Tibial nerve (tissue), 4 donors: ENCODE results near the gene SHPK. TPM values are rescaled to one million over a fixed set of nuclear protein-coding genes. Genes with fewer than 3 reads are reported as not detected.

Experiments
- DNase-seq, 2 donors: peaks; one replicate each; pipeline ENCODE4 v3.0.0-alpha.2; 2019; ENCODE audit warnings: low spot score in 2 of 2
- H3K27ac ChIP-seq, 4 donors: fragments of 200-600 bp; sonication (generic) in 3 of 4; one replicate each; pipeline ENCODE4 v1.5.1; 2017 to 2019; ENCODE audit warnings: mild to moderate bottlenecking in 1 of 4
- H3K27me3 ChIP-seq, 2 donors: fragments of 200-600 bp; sonication (generic) in 1 of 2; one replicate each; pipeline versions ENCODE4 v1.5.1 to v1.6.0; 2017 to 2019
- H3K36me3 ChIP-seq, 3 donors: fragments of 200-600 bp; sonication (generic); one replicate each; pipeline ENCODE4 v1.5.1; 2018 to 2019
- H3K4me1 ChIP-seq, 4 donors: fragments of 200-600 bp; sonication (generic) in 3 of 4; one replicate each; pipeline ENCODE4 v1.5.1; 2017 to 2019
- H3K4me3 ChIP-seq, 4 donors: fragments of 200-600 bp; sonication (generic) in 3 of 4; one replicate each; pipeline ENCODE4 v1.5.1; 2017 to 2019; ENCODE audit warnings: mild to moderate bottlenecking in 1 of 4, moderate library complexity in 1 of 4
- H3K9me3 ChIP-seq, 4 donors: fragments of 200-600 bp; sonication (generic) in 3 of 4; one replicate each; pipeline ENCODE4 v1.5.1; 2017 to 2019
- EP300 ChIP-seq, 2 donors: sonication (generic); formaldehyde crosslinking; IDR thresholded peaks; one replicate each; pipeline ENCODE4 v1.6.1; 2017; ENCODE audit warnings: antibody characterized with exemption in 2 of 2, mild to moderate bottlenecking in 1 of 2
- POLR2A ChIP-seq, 2 donors: fragments of 450-650 bp; IDR thresholded peaks; one replicate each; pipeline ENCODE4 v1.6.1; 2017; ENCODE audit warnings: antibody characterized with exemption in 2 of 2, mild to moderate bottlenecking in 2 of 2, moderate library complexity in 2 of 2
- WGBS, 2 donors: methylation state at CpG; one replicate each; pipeline ENCODE4 v1.1.5; 2018; 5-methylcytosine and 5-hydroxymethylcytosine counted together
- total RNA-seq, 4 donors: library from RNA; depleted of rRNA; stranded (reverse); fragments of >200 nt; gene quantifications; one replicate each; pipeline ENCODE4 v1.1.0, GENCODE V29; 2016
- TF ChIP-seq, protein P1 (sequence below), 5 experiments: fragments of 200-600 bp in 3 of 5; fragments of 450-650 bp in 2 of 5; sonication (generic) in 3 of 5; IDR thresholded peaks; one replicate each; pipeline ENCODE4 v1.5.1; 2016 to 2019; ENCODE audit warnings: antibody characterized with exemption in 5 of 5, mild to moderate bottlenecking in 3 of 5, moderate library complexity in 2 of 5

Gene SHPK
- total RNA-seq, 4 donors from 2014 or later: 17.5 to 29.6 (median 22.5) TPM

DNA sequence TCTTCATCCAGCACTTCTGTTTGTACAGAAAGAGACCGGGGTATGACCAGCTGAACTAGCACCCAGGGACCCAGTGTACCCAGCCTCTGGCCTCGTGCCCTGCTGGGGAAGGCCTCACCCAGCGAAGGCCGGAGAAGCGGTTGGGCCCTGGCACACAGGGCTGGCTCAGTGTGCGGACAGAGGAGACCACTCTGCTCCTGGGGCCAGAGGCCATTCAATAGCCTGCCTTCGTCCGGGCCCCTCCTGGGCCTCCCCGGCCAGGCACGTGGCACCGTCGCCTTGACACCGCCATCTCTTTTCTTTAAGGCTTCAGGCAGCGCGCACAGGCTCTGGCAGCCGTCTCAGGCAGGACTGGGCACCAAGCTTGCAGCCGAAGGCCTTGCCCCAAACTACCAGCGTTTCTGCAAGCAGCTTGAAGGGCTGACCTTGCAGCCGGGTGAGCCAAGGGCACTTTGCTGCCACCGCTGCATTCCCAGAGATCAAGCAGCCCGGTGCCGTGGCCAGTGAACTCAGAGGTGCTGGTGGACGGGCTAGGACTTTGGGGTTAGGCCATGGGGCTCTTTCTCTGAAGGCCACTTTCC lies 24.4 kb upstream of the SHPK start:
- 44 to 56% methylated on average over 14 to 20 of the region's 23 CpGs for WGBS, 2 donors
- Histone ChIP-seq H3K27me3 (no peaks in the 10 kb centered on the region), H3K4me1 (peaks cover 4 to 81% (median 26%) of the 10 kb centered on the region in 4 donors), H3K9me3 (no peaks in the 10 kb centered on the region), H3K4me3 (no peak overlapping the region), H3K36me3 (peaks cover 0 to 54% (median 0%) of the 10 kb centered on the region in 3 donors), H3K27ac (peak overlapping the region; percentile 54 to 99 (median 82))
- no peak for TF ChIP-seq POLR2A (IDR thresholded peaks at IDR 0.05)
- no peak for TF ChIP-seq EP300 (IDR thresholded peaks at IDR 0.05)
- TF ChIP-seq, protein P1, sequence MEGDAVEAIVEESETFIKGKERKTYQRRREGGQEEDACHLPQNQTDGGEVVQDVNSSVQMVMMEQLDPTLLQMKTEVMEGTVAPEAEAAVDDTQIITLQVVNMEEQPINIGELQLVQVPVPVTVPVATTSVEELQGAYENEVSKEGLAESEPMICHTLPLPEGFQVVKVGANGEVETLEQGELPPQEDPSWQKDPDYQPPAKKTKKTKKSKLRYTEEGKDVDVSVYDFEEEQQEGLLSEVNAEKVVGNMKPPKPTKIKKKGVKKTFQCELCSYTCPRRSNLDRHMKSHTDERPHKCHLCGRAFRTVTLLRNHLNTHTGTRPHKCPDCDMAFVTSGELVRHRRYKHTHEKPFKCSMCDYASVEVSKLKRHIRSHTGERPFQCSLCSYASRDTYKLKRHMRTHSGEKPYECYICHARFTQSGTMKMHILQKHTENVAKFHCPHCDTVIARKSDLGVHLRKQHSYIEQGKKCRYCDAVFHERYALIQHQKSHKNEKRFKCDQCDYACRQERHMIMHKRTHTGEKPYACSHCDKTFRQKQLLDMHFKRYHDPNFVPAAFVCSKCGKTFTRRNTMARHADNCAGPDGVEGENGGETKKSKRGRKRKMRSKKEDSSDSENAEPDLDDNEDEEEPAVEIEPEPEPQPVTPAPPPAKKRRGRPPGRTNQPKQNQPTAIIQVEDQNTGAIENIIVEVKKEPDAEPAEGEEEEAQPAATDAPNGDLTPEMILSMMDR (IDR thresholded peaks at IDR 0.05): no peak
- no peak for DNase-seq

DNA sequence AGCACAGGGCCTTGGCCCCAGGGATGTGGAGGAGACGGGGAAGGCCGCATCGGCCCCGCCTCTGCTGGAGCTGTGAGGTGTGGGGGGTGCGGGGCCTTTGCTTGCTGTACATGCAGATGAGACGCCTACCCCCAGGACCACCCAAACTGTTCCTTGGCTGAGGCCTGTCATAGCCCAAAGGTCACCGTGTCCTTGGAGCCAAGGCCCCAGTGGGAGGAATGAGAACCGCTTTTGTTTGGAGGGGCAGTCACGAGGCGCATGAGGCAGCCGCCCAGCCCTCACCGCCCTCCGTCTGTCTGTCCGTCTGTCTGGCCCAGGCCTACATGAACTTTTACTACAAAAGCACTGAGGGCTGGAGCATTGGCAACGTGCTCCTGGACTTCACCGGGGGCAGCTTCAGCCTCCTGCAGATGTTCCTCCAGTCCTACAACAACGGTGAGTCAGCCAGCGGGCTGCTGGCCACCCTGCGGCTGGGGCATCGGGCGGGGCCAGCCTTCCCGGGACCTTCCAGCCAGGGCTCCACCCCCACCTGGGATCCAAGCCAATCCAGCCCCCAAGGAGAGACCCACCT lies 23.6 kb upstream of the SHPK start:
- H3K4me3 ChIP-seq: no peak overlapping the region
- H3K27me3 ChIP-seq: no peaks in the 10 kb centered on the region
- peak overlapping the region; percentile 54 to 99 (median 82) for H3K27ac ChIP-seq
- DNase-seq: peak; percentile 71 to 74
- peaks cover 0 to 50% (median 0%) of the 10 kb centered on the region in 3 donors for H3K36me3 ChIP-seq
- H3K4me1 ChIP-seq: peaks cover 4 to 81% (median 26%) of the 10 kb centered on the region in 4 donors
- WGBS, 2 donors: 11 to 17% methylated on average over 12 to 19 of the region's 22 CpGs
- no peaks in the 10 kb centered on the region for H3K9me3 ChIP-seq
- TF ChIP-seq POLR2A (IDR thresholded peaks at IDR 0.05) (peak in 1 of 2 donors; percentile 34), EP300 (IDR thresholded peaks at IDR 0.05) (peak in 1 of 2 donors; percentile 95)
- TF ChIP-seq, protein P1 (IDR thresholded peaks at IDR 0.05): peak in 4 of 5 experiments; percentile 5 to 66 (median 36)

DNA sequence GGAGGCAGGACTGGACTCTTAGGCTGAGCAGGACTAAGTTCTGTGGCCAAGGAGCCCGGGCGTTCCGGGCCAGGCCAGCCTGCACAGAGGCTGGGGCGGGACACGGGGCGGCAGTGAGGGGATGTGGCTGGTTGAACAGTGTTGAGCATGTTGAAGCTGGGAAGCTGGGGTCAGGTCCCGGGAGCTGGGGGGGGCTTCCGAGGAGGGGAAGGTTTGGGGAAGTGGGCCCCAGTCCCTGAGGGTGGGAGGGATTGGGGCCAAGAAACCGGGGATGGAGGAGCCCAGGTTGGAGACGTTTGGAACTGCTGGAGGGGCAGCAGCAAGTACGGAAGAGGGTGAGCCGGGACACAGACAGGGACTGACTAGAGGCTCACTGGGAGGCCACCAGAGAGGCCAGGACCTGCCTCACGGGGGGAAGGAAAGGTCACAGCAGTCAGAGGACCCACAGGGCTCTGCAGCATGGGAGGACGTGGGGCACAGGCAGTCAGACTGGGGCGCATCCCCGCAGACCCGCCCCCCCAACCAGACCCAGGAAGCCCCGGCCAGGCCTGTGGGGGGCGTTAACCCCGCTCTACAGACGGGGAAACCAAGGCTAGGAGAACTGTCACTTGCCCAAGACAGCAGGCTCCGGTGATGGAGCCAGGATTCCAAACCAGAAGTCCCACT lies 22.9 kb upstream of the SHPK start:
- 33 to 34% methylated on average over 14 to 15 of the region's 22 CpGs for WGBS, 2 donors
- Histone ChIP-seq H3K36me3 (peaks cover 0 to 43% (median 0%) of the 10 kb centered on the region in 3 donors), H3K27ac (peak overlapping the region; percentile 54 to 99 (median 82)), H3K27me3 (no peaks in the 10 kb centered on the region), H3K4me1 (peaks cover 4 to 73% (median 26%) of the 10 kb centered on the region in 4 donors), H3K4me3 (no peak overlapping the region), H3K9me3 (no peaks in the 10 kb centered on the region)
- no peak for TF ChIP-seq EP300 (IDR thresholded peaks at IDR 0.05)
- TF ChIP-seq POLR2A (IDR thresholded peaks at IDR 0.05): no peak
- TF ChIP-seq, protein P1 (IDR thresholded peaks at IDR 0.05): peak in 1 of 5 experiments; percentile 2
- no peak for DNase-seq

DNA sequence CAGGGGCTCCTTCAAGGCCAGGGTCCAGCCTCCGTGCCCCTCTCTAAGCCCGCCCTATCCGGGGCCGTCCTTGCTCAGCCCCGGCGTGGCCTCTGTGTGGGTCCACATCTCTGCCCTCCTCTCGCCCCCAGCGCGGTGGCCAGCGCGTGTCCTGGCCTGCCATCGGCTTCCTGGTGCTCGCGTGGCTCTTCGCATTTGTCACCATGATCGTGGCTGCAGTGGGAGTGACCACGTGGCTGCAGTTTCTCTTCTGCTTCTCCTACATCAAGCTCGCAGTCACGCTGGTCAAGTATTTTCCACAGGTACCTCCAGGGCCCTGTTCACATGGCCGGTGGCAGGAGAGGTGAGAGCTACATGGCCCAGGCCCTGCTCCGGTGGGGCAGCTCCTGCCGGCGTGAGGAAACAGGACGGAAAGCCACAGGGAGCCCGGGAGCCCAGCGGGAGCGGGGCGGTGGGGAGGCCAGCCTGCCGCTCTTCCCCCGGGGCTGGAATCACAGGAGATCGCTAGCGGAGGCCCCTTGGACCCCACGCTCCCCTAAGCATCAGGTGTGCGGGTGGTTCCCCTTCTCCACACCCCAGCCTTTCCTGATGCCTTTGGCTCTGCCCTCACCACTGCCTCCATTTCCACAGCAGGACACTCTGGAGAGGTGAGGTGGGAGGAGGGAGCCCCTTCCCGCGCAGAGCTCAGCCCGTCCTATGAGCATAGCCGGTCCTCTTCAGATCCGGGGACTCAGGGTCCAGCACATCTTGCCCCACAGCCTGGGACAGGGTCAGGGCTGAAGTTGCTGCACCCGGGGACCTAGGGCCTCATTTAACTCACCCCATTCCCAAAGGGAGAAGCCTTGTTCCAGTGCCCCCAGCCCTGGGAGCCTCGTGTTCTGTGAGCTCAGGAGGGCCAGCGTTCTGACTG lies 22.1 kb upstream of the SHPK start:
- TF ChIP-seq EP300 (IDR thresholded peaks at IDR 0.05) (peak in 1 of 2 donors; percentile 12), POLR2A (IDR thresholded peaks at IDR 0.05) (no peak)
- H3K4me1 ChIP-seq: peaks cover 4 to 68% (median 26%) of the 10 kb centered on the region in 4 donors
- 83 to 85% methylated on average over 36 to 41 of the region's 42 CpGs for WGBS, 2 donors
- no peak for DNase-seq
- peak overlapping the region; percentile 54 to 99 (median 82) for H3K27ac ChIP-seq
- H3K27me3 ChIP-seq: no peaks in the 10 kb centered on the region
- no peaks in the 10 kb centered on the region for H3K9me3 ChIP-seq
- H3K4me3 ChIP-seq: no peak overlapping the region
- peaks cover 0 to 35% (median 0%) of the 10 kb centered on the region in 3 donors for H3K36me3 ChIP-seq

DNA sequence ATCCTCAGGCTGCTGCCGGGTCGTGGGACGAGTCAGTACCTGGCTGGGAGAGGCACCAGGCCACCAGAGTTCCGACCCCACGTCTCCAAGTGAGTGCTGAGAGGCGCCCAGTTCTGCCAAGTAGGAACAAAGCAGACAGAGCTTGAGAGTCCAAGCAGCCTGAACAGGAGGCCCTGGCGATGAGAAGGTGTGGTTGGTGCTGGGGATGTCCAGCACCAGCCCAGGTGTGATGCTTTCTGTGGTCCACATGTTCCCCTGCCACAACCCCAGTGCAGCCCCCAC lies 21.5 kb upstream of the SHPK start:
- Histone ChIP-seq H3K9me3 (no peaks in the 10 kb centered on the region), H3K36me3 (peaks cover 0 to 29% (median 0%) of the 10 kb centered on the region in 3 donors), H3K27me3 (no peaks in the 10 kb centered on the region), H3K4me1 (peaks cover 4 to 67% (median 26%) of the 10 kb centered on the region in 4 donors), H3K27ac (peak overlapping the region; percentile 54 to 99 (median 82)), H3K4me3 (no peak overlapping the region)
- TF ChIP-seq, protein P1 (IDR thresholded peaks at IDR 0.05): no peak
- TF ChIP-seq POLR2A (IDR thresholded peaks at IDR 0.05) (no peak), EP300 (IDR thresholded peaks at IDR 0.05) (no peak)
- 81 to 85% methylated on average over 5 to 6 of the region's 7 CpGs for WGBS, 2 donors
- no peak for DNase-seq
